Measurements from ENCODE around the gene GRIN1. TPM values are rescaled to one million over a fixed set of nuclear protein-coding genes. Genes with fewer than 3 reads are reported as not detected.

The GRIN1 gene
- not detected in 2 replicates for total RNA-seq (2014; rRNA removed; shearing (Covaris generic))

- peak; percentile 69 for DNase-seq (ENCODE audit: low spot score)
- in situ Hi-C loops (cut with HindIII; ENCODE audit: low sequenced_read_pairs) = no loop called here
Measured at GRCh38 chr9:137138722-137139467, at the start of gene GRIN1. GRIN1 (plus strand) TSS chr9:137139154; CDS start chr9:137139487, 333 bp downstream.

GRCh38 chr9:137089232-137089947 is 49.6 kb upstream of the GRIN1 start:
- no peak for DNase-seq (ENCODE audit: low spot score)
- in situ Hi-C loops (cut with HindIII; ENCODE audit: low sequenced_read_pairs) = no loop called here

- in situ Hi-C loops (cut with HindIII; ENCODE audit: low sequenced_read_pairs) = no loop called here
- no peak for DNase-seq (ENCODE audit: low spot score)
Measured at GRCh38 chr9:137095664-137096517, 43.1 kb upstream of the GRIN1 start.

GRCh38 chr9:137096785-137097546 is 42.0 kb upstream of the GRIN1 start:
- in situ Hi-C loops (cut with HindIII; ENCODE audit: low sequenced_read_pairs) = no loop called here
- DNase-seq (ENCODE audit: low spot score) = no peak

- no peak for DNase-seq (ENCODE audit: low spot score)
- in situ Hi-C loops (cut with HindIII; ENCODE audit: low sequenced_read_pairs) = no loop called here
Measured at GRCh38 chr9:137097761-137098462, 41.0 kb upstream of the GRIN1 start.

- in situ Hi-C loops (cut with HindIII; ENCODE audit: low sequenced_read_pairs) = no loop called here
- no peak for DNase-seq (ENCODE audit: low spot score)
Measured at GRCh38 chr9:137099231-137099630, 39.7 kb upstream of the GRIN1 start.

GRCh38 chr9:137103206-137103999 is 35.6 kb upstream of the GRIN1 start:
- in situ Hi-C loops (cut with HindIII; ENCODE audit: low sequenced_read_pairs) = no loop called here
- DNase-seq (ENCODE audit: low spot score) = no peak

GRCh38 chr9:137105814-137106661 is 32.9 kb upstream of the GRIN1 start:
- DNase-seq (ENCODE audit: low spot score) = no peak
- in situ Hi-C loops (cut with HindIII; ENCODE audit: low sequenced_read_pairs) = no loop called here

- in situ Hi-C loops (cut with HindIII; ENCODE audit: low sequenced_read_pairs) = no loop called here
- no peak for DNase-seq (ENCODE audit: low spot score)
Measured at GRCh38 chr9:137106662-137107250, 32.2 kb upstream of the GRIN1 start.

- in situ Hi-C loops (cut with HindIII; ENCODE audit: low sequenced_read_pairs) = no loop called here
- no peak for DNase-seq (ENCODE audit: low spot score)
Measured at GRCh38 chr9:137107312-137107921, 31.5 kb upstream of the GRIN1 start.

- in situ Hi-C loops (cut with HindIII; ENCODE audit: low sequenced_read_pairs) = no loop called here
- DNase-seq (ENCODE audit: low spot score) = no peak
Measured at GRCh38 chr9:137107982-137108381, 31.0 kb upstream of the GRIN1 start.

- no peak for DNase-seq (ENCODE audit: low spot score)
- in situ Hi-C loops (cut with HindIII; ENCODE audit: low sequenced_read_pairs) = no loop called here
Measured at GRCh38 chr9:137108608-137109249, 30.2 kb upstream of the GRIN1 start.

GRCh38 chr9:137109250-137110146 is 29.5 kb upstream of the GRIN1 start:
- DNase-seq (ENCODE audit: low spot score) = no peak
- in situ Hi-C loops (cut with HindIII; ENCODE audit: low sequenced_read_pairs) = no loop called here

- DNase-seq (ENCODE audit: low spot score) = no peak
- in situ Hi-C loops (cut with HindIII; ENCODE audit: low sequenced_read_pairs) = no loop called here
Measured at GRCh38 chr9:137110147-137110910, 28.6 kb upstream of the GRIN1 start.
